ENCODE results near the gene ANXA5. TPM values are rescaled to one million over a fixed set of nuclear protein-coding genes. Genes with fewer than 3 reads are reported as not detected.
A peak's percentile ranks its signal among the peaks of the same experiment; 100 is the strongest.

The ANXA5 gene
- total RNA-seq, 1 experiment from 2014 or later, result 231 TPM

GRCh38 chr4:121724671-121725070 is 27.9 kb upstream of the ANXA5 start:
- H3K9ac ChIP-seq (ENCODE audit: extremely low read depth, insufficient read length, low read length), result no peak overlapping the region
- DNase-seq, result no peak
- H2BK12ac ChIP-seq (ENCODE audit: insufficient read length, low read depth, low read length), result no peak overlapping the region
- no peak overlapping the region for H3K14ac ChIP-seq (ENCODE audit: insufficient read depth, low read length)
- H3K79me2 ChIP-seq (ENCODE audit: insufficient read depth, low read length), result no peaks in the 10 kb centered on the region
- H4K91ac ChIP-seq (ENCODE audit: insufficient read length, low read depth, low read length), result no peak overlapping the region
- no peaks in the 10 kb centered on the region for H3K9me3 ChIP-seq (ENCODE audit: control insufficient read depth, low read depth, low read length)
- H4K5ac ChIP-seq (ENCODE audit: insufficient read length, low read depth, low read length), result no peak overlapping the region
- H4K8ac ChIP-seq (replicated peaks; ENCODE audit: insufficient read length, low read depth, low read length), result no peak overlapping the region
- no peaks in the 10 kb centered on the region for H3K79me1 ChIP-seq (ENCODE audit: insufficient read depth, low read depth, low read length, poor library complexity, severe bottlenecking)
- H3K4me3 Mint-ChIP-seq, result no peak overlapping the region
- no peaks in the 10 kb centered on the region for H3K23me2 ChIP-seq (ENCODE audit: insufficient read length, low read depth, low read length, poor library complexity, severe bottlenecking)
- H3T11ph ChIP-seq (ENCODE audit: low read length), result no peak overlapping the region
- H3K4me1 ChIP-seq (ENCODE audit: insufficient read depth, low read length), result no peaks in the 10 kb centered on the region
- no peaks in the 10 kb centered on the region for H4K20me1 ChIP-seq (ENCODE audit: control insufficient read depth, insufficient read depth, insufficient read length)
- H3K23ac ChIP-seq (ENCODE audit: insufficient read length, low read depth, low read length), result no peak overlapping the region
- H3K9me3 Mint-ChIP-seq, result no peaks in the 10 kb centered on the region
- no peaks in the 10 kb centered on the region for H3K27me3 ChIP-seq (ENCODE audit: insufficient read depth, low read length)
- H2AK5ac ChIP-seq (ENCODE audit: insufficient read length, low read length), result no peak overlapping the region
- peaks cover 3 to 13% of the 10 kb centered on the region in 2 experiments for H3K4me1 Mint-ChIP-seq
- no peak overlapping the region for H2BK5ac ChIP-seq (ENCODE audit: insufficient read length, low read length)
- no peaks in the 10 kb centered on the region for H3K27me3 Mint-ChIP-seq (ENCODE audit: low read depth)
- H3K4ac ChIP-seq (ENCODE audit: low read depth, low read length), result no peak overlapping the region
- no peak for TF ChIP-seq CTCF (conservative IDR thresholded peaks at IDR 0.05)
- no CpG with 5 or more reads among the region's 1 CpG for WGBS (ENCODE audit: extremely low coverage, insufficient read length, low lambda C conversion rate)
- no peak overlapping the region for H3K56ac ChIP-seq (ENCODE audit: insufficient read length, low read depth, low read length)
- H3K27ac Mint-ChIP-seq, result peak overlapping the region in 2 of 3 experiments; percentile 3 to 38; a peak in 1 of 7 replicates
- H3K36me3 Mint-ChIP-seq (ENCODE audit: insufficient read depth in 1 of 3, low read depth in 3 of 3), result no peaks in the 10 kb centered on the region
- no peak overlapping the region for H2BK15ac ChIP-seq (ENCODE audit: low read depth, low read length)
- H3K27ac ChIP-seq (ENCODE audit: insufficient read length, low read depth, low read length), result no peak overlapping the region
- no peak overlapping the region for H2BK120ac ChIP-seq (ENCODE audit: low read depth, low read length, poor library complexity, severe bottlenecking)
- H3K18ac ChIP-seq (ENCODE audit: insufficient read length, low read depth, low read length), result no peak overlapping the region
- no peak overlapping the region for H2BK20ac ChIP-seq (ENCODE audit: low read depth, low read length, poor library complexity, severe bottlenecking)
- H3K4me2 ChIP-seq (ENCODE audit: insufficient read depth, insufficient read length, low read length), result no peak overlapping the region
- no peak overlapping the region for H2AFZ ChIP-seq (ENCODE audit: low read length)
